Measurements from ENCODE around the gene SLC22A23.

GRCh38 chr6:3405679-3406078 lies 51.2 kb downstream of the SLC22A23 start:
- no peak for TF ChIP-seq CTCF (tag by site-specific recombination; IDR thresholded peaks at IDR 0.05)
- TF ChIP-seq ZNF747 (tag by site-specific recombination; IDR thresholded peaks at IDR 0.05), result no peak
- no peak for TF ChIP-seq TCF7L2 (IDR thresholded peaks at IDR 0.05; ENCODE audit: borderline replicate concordance, low read depth, low read length)
- TF ChIP-seq PBX3 (CRISPR knock-in tag; IDR thresholded peaks at IDR 0.05), result no peak
- TF ChIP-seq, protein P1, sequence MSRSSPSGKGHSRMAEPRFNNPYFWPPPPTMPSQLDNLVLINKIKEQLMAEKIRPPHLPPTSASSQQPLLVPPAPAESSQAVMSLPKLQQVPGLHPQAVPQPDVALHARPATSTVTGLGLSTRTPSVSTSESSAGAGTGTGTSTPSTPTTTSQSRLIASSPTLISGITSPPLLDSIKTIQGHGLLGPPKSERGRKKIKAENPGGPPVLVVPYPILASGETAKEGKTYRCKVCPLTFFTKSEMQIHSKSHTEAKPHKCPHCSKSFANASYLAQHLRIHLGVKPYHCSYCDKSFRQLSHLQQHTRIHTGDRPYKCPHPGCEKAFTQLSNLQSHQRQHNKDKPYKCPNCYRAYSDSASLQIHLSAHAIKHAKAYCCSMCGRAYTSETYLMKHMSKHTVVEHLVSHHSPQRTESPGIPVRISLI (tag by site-specific recombination; IDR thresholded peaks at IDR 0.05), result no peak
- no peak for TF ChIP-seq ZNF658 (tag by site-specific recombination; IDR thresholded peaks at IDR 0.05)
- no peak for TF ChIP-seq ZNF645 (tag by site-specific recombination; IDR thresholded peaks at IDR 0.05)
- TF ChIP-seq TRIM28 (IDR thresholded peaks at IDR 0.05; ENCODE audit: borderline replicate concordance, low read length), result no peak
- TF ChIP-seq ZNF140 (tag by site-specific recombination; IDR thresholded peaks at IDR 0.05), result no peak
- no peak for TF ChIP-seq ZNF621 (tag by site-specific recombination; IDR thresholded peaks at IDR 0.05)
- TF ChIP-seq, protein P2, sequence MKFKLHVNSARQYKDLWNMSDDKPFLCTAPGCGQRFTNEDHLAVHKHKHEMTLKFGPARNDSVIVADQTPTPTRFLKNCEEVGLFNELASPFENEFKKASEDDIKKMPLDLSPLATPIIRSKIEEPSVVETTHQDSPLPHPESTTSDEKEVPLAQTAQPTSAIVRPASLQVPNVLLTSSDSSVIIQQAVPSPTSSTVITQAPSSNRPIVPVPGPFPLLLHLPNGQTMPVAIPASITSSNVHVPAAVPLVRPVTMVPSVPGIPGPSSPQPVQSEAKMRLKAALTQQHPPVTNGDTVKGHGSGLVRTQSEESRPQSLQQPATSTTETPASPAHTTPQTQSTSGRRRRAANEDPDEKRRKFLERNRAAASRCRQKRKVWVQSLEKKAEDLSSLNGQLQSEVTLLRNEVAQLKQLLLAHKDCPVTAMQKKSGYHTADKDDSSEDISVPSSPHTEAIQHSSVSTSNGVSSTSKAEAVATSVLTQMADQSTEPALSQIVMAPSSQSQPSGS (tag by site-specific recombination; IDR thresholded peaks at IDR 0.05; ENCODE audit: low read depth), result no peak
- TF ChIP-seq MZF1 (tag by site-specific recombination; IDR thresholded peaks at IDR 0.05; ENCODE audit: borderline replicate concordance), result no peak
- TF ChIP-seq ZNF114 (tag by site-specific recombination; IDR thresholded peaks at IDR 0.05), result no peak
- TF ChIP-seq ZNF473 (tag by site-specific recombination; IDR thresholded peaks at IDR 0.05), result no peak
